ENCODE data around the gene FSTL3. TPM values are rescaled to one million over a fixed set of nuclear protein-coding genes. Genes with fewer than 3 reads are reported as not detected.
"Not testable (repeated sequence)": the region's sequence is repeated elsewhere in the genome, so short reads cannot be mapped to it uniquely, and the experiment has no call there.

Gene FSTL3
- total RNA-seq, 1 donor from 2014 or later, result 175 TPM

DNA sequence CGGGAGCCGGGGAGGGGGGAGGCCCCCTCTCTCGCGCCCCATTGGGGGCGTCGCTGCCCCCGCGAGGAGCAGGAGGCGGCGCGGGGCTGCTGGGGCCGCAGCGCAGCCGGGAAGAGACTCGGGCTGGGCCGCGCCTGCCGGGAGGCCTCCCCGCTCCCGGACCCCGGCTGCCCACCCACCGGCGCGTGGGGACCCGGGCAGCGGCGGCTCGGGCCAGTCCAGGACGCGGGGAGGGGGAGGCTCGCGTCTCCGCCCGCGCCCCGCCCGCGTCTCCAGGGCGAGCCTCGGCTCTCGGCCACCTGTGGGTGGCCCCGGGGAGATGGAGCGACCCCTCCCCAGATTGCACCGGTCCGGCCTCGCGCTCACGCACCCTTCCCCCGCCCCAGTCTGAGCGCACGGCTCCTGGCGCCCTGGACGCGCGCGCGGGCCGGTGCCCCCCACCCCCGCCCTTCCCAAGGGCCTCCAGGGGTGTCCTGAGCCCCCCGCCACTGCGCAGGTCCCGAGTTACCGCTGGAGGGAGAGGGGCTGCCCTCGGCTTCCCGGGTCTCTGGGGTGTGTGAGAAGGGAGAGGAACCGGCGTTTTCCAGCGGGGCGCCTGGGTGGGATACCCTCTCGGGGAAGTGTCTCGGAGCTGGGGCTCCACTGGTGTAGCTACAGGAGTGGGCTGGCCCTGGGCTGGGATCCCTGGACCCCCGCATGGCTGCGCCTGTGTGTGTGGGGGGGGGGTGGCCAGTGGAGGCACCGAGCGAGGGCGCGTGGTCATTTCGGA, 33.2 kb downstream of the FSTL3 start:
- no peak for DNase-seq (ENCODE audit: low read depth)

DNA sequence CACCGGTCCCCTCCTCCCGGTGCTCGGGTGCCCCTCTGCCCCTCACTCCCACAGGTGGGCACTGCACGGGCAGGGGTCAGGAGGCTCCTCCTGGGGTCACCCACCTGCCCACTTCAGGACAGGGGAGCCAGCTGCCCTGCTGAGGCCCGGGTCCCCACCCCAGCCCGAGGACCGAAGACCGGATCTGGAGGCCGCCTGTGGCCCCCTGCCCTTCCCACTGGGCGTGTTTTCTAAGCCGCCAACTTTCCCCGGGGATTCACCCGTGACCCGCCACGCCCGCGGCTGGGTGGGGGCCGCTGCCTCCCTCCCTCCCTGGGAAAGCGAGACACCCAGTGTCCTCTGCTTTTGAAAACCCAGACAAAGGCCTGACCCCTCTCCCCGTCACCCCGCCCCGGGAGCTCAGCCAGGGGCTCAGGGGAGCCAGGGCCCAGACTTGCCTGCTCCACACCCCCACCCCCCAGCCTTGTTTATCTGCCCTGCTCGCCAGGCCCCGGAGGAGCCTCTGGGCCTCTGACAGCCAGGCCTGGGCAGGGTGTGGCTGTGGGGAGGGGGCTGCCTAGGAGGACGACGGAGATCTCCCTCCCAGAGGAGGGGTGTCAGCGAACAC, 33.9 kb downstream of the FSTL3 start:
- no peak for DNase-seq (ENCODE audit: low read depth)

DNA sequence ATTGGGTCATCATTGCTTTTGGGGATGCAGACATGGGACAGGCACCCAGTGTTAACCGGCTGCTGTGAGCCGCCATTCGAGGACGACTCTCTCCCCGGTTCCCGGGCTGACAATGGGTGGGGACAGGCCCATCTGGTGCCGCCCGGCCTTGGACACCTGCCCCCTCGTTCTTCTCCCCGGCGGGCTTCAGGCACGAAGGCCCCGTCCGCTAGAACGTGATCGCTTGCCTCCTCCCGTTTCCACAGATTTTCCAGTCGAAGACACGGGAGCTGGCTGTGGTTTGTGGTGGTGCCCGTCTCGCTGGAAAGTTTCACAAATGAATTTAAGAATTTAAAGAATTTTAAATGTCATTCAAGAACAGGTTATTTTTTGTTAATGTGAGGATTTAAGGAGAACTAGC, 34.6 kb downstream of the FSTL3 start:
- no peak for DNase-seq (ENCODE audit: low read depth)

DNA sequence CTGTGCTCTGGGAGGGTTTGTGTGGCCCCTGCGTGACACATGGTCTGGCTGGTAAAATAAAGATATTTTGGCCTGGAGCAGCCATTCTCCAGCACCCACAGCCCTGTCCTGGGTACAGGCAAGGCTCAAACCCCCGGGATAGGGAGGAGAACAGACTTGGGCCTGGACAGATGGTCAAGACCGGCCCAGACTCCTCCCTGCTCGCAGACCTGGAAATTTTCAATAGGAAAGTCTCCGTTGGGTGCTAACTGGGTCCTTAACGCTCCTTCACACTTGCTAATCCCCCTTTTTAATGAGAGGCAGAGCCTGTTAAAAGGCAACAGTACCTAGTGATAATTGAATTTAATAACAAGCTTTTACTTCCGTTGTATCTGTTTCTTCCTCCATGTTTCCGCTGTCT, 35.1 kb downstream of the FSTL3 start:
- DNase-seq (ENCODE audit: low read depth), result no peak

DNA sequence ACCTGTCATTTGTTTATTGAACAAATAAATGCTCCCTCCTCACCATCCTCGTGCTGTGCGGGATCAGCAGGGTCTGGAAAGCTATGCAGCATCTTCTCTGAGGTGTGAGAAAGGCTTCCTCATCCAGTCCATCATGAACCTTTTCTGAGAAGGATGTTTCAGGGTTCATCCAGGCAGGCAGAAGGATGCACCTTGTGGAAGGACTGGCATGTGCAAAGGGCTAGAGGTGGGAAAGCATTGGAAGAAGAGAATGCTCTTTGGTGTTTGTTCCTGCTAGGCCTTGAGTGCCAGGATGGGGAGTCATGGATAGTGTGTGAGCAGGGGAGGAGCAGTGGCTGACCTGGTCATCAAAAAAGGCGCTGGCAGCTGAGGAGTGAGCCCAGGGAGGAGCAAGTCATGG, 39.2 kb downstream of the FSTL3 start:
- no peak for DNase-seq (ENCODE audit: low read depth)

DNA sequence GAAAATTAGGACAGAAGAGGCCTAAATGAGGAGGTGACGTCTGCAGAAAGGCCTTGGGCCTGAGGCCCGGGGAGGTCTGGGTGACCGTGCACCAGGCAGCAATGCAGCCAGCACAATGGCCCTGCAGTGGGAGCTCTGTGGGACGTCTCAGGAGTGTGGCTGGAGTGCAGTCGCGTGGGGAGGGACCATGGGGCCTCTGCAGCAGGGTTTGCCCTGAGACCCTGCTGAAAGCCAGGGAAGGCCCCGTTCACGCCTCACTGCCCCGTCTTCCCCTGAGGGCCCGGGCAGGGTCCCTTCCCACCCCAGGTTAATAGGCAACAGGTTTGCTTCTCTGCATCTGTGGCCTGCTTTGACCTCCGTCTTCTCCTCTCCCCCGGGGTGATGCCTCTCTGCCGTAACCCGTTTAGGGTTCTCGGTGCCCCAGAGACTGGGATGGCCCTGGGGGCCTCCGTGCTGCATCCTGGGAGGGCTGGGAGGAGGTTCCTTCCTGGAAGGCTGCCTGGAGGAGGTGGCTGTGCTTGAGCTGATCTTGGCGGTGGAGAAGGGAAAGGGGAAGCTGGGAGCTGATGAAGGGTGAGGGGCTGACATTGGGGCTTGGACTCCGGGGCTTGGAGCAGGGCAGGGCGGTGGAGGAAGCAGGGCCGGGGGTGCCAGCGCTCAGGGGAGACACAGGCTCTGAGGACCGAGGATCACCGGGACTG, 42.2 kb downstream of the FSTL3 start:
- no peak for DNase-seq (ENCODE audit: low read depth)

DNA sequence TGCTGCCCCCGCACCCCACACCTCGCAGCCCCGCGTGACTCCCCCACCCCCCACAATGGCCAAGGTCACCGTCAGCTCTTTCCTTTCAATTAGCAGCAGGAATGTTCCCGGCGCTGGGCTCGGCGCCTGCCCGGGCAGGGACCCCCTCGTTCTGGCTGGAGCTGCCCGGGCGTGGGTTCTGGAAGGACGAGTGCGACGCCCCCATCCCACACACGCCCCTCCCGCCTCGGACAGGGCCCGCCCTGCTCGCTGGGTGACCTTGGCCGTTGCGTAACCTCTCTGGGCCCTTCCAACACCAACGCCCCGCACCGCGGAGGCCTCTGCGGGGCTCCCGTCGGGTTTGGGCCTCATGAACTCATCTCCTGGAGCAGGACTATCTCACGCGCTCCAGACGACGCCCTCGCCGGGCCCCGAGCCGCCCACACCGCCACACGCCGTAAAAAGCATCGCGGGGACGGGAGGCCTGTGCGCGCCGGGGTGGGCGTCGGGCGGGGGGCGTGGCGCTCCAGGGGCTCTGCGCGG, 42.9 kb downstream of the FSTL3 start:
- DNase-seq (ENCODE audit: low read depth), result no peak

DNA sequence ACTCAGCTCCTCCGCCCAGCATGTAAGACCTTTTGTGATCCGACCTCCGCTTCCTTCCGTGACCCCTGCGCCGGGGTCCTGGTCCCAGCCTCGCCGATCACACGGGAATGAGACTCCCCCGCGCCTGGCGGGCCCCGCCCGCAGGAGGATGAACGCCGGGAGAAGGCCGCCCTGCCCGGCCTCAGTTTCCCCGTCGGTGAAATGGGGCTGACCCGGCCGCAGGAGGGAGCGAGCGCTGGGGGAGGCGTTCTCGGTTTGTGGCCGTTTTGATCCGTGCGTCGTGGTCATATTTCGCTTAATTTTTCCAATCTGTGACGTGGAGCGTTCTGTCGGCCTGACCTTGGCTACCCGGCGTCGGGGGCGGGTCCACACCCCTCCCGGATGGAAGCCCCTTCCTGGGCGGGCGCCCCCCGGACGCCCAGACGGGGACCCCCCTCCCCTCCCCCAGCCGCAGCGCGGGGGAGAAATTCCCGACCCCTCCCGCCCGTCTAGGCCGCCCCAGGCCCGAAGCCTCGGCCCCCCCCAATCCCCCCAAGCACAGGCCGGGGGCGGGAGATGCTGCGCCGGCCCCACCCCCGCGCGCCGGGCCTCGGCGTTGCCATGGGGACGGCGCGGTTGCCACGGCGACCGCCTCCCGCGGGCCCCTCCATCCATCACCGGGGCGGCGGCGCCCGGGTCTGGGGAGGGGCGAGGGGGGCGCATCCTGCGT, 43.6 kb downstream of the FSTL3 start:
- DNase-seq (ENCODE audit: low read depth), result no peak

DNA sequence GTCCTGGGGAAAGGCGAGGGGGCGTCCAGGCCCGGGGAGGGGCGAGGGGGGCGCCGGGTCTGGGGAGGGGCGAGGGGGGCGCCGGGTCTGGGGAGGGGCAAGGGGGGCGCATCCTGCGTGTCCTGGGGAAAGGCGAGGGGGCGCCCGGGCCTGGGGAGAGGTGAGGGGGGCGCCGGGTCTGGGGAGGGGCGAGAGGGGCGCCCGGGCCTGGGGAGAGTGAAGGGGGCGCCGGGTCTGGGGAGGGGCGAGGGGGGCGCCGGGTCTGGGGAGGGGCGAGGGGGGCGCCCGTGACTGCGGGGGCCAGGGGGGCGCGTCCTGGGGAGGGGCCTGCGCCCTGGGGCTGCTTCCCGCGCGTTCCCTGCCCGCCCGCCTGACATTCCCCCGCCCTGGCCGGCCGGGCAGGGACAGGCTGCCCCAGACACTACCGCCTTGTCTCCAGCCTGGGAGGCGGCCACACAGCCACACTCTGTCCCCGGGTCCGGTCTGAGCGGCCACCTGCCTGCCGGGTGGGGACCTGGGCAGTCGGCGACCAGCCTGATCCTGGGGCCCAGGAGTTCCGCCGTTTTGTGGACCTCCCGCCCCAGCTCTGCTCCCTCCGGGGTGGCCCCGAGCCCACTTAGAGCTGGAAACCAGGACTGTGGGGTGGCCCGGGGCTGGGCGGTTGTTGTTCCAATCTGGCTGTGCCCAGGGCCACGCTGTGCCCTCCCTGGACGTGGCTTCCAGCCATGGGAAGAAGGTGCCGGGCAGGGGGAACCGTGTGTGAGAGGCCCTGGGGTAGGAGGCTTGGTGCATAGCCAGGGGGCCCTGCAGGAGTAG, 44.4 kb downstream of the FSTL3 start:
- DNase-seq (ENCODE audit: low read depth), result no peak

DNA sequence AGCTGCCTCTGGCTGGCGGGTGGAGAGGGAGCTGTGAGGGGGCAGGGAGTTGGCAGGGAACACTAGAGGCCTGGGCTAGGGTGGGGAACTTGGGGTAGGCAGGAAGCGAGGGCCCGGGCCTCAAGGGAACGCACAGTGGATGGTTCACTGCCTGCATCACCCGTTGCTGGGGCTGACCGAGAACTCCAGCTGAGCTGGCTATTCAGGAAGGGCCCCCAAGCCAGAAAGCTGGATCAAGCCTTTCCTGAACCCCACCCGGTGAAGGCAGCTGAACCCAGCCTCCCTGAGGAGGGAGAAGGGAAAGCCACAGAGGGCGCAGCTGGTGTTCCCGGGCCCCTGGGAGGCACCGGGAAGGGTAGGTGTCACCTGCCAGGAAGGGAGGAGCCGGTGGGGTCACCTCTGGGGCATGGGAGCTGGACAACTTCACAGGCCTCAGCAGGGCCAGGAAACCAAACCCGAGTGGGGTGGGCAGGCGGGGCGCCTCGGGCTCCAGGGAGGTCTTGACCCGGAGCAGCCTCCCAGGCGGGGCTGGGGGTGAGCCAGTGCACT, 46.4 kb downstream of the FSTL3 start:
- DNase-seq (ENCODE audit: low read depth), result no peak

DNA sequence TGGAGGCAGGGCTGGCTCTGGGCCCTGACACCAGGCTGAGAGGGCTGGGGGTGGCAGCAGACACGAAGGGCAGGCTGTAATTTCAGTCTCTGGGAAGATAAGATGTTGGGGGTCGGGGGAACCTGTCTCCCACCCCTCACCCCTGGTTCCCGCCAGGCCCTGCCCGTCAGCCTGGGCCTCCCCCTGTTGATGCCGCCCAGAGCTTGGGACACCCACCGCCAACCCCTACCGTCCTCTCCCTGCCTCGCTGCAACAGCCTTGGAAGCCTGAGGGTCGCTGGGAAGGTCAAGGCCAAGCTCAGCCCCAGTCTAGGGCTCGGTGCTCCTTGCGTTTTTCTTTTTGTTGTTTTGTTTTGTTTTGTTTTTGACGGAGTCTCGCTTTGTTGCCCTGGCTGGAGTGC, 47.1 kb downstream of the FSTL3 start:
- DNase-seq (ENCODE audit: low read depth), result no peak

DNA sequence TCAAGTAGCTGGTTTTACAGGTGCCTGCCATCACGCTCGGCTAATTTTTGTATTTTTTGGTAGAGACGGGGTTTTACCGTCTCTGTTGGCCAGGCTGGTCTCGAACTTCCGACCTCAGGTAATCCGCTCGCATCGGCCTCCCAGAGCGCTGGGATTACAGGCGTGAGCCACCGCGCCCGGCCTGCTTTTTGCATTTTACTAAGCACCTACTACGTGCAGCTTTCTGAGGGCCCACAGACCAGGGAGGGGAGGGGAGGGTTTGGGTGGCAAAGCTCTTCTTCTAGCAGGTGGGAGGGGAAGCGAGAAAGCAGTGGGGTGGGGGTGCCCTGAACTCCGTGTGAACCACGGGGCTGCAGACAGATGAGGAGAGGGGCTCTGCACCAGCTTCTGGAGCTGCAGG, 47.5 kb downstream of the FSTL3 start:
- no peak for DNase-seq (ENCODE audit: low read depth)

DNA sequence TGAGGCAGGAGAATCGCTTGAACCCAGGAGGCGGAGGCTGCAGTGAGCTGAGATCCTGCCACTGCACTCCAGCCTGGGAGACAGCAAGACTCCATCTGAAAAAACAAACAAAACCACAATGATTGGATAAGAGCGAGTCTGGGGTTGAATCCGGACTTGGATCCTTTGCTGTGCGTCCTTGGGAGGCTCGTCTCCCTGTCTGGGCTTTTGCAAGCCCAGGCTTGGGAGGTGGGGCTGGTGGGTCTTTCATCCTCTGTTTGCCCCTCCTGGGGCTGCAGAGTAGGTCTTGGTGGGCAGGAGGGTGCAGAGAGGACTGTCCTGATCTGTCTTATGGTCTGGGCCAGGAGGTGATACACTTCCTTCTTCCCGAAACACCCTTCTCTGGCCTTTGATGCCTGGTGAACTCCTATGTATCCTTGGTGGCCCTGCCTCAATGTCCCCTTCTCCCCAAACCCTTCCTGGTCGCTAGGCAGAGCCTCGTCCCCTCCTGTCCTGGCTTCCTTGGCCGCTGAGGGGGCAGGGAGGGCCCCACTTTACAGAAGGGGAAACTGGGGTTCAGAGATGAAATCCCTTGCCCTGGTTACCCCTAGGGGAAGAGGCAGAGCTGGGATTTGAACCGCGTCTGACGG, 49.4 kb downstream of the FSTL3 start:
- no peak for DNase-seq (ENCODE audit: low read depth)

DNA sequence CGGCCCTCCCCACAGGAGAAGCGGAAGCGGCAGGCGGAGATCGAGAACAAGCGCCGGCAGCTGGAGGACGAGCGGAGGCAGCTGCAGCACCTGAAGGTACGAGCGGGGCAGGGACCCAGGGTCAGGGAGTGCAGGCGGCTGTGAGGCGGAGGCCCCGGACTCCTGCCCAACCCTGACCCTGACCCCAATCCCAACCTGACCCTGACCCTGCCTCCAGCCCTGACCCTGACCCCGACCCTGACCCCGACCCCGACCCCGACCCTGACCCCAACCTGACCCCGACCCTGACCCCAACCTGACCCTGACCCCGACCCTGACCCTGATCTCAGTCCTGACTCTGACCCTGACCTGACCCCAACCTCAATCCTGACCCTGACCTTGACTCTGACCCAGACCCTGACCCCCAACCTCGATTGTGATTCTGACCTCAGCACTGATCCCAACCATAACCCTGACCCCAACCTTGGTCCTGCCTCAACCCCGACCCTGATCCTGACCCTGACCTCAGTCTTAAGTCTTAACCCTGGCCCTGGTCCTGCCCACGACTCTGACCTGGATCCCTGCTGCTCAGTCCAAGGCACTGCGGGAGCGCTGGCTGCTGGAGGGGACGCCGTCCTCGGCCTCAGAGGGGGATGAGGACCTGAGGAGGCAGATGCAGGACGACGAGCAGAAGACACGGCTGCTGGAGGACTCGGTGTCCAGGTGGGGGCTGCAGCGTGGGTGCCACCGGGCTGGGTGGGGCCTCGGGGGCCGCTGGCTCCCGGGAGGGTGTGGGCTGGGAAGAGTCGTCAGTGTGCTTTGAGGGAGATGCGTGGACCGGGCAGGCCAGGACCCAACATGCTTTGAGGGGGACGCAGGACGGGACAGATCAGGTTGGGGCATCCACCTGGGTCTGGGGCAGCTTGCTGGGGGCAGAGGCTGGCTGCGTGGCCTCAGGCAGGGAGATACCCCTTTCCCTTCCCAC, 51.1 kb downstream of the FSTL3 start:
- no peak for DNase-seq (ENCODE audit: low read depth)

DNA sequence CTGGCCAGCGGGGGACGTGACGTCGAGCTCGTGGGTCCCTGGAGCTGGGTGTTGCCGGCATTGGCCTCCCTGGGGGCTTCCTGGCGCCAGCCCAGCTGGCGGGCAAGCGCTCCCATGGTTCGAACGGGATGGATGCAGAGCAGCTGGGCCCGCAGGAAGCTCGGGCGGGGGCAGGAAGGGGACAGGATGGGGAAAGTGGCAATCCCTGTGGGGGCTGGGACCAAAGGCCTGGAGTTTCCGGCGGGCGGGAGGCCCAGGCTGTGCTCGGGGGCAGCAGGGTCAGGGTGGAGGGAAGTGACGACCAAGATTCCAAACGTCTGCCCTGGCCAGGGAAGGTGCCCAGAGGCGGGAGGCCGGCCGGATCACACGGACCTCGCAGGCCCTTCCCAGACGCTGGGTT, 51.8 kb downstream of the FSTL3 start:
- DNase-seq (ENCODE audit: low read depth), result no peak

DNA sequence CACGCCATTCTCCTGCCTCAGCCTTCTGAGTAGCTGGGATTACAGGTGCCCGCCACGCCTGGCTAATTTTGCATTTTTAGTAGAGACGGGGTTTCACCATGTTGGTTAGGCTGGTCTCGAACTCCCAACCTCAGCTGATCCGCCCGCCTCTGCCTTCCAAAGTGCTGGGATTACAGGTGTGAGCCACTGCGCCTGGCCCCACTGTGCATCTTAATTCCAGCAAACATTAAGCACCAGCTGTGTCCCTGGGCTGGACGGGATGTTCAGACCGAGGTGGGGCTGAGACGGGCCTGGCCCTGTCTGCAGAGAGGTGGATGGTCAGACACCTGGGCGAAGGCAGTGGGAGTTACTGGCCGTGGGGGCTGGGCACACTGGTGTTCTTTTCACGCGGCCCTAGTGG, 53.4 kb downstream of the FSTL3 start:
- DNase-seq (ENCODE audit: low read depth), result not testable (repeated sequence)

DNA sequence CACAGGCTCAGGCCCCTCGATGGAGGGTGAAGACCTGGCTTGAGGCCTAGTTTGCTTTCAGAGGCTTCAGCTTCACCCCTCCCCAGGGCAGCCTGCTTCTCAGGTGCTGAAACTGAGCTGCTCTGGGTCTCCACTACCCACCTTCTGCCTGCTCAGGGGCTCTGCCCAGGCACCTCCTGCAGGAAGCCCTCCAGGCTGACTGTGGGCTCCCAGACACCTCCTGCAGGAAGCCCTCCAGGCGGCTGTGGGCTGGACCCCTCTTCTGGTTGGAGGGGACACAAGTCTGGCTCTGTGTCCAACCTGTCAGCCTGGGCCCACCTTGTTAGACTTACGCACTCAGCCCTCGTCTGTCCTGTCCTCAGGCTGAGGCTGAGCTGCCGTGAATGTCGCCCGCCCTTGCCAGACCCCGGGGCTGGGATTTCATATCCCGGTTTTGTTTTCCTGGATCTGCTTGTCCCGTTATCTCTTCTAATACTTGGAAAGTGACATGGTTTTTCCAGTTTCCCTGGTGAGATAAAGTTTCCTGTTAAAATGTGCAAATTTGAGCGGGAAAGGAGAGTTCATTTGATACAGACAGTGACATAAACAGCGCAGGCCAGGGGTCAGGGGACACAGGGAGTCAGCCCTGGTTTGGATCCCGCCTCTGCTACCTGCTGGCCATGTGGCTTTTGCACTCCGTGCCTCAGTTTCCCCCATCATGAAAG, 53.9 kb downstream of the FSTL3 start:
- DNase-seq (ENCODE audit: low read depth), result no peak

DNA sequence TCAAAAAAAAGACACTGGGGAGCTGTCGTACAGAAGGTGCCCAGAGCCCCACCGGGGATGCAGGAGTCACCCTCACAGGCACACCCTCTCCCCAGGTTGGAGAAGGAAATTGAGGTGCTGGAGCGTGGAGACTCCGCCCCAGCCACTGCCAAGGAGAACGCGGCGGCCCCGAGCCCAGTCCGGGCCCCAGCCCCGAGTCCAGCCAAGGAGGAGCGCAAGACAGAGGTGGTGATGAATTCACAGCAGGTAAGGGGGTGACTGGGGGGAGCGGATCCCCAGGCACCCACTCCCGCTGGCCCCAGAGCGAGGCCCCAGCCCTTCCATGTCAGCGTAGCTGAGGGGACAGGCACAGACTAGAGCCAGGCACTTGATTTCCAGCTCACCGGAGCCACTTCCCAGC, 54.8 kb downstream of the FSTL3 start:
- DNase-seq (ENCODE audit: low read depth), result no peak

All from myocyte (in vitro differentiated cells).